HG03558 (cell line): Measurements from ENCODE around the gene BAZ2B.
"Not testable (repeated sequence)": the region's sequence is repeated elsewhere in the genome, so short reads cannot be mapped to it uniquely, and the experiment has no call there.

Experiments used
- ATAC-seq: cut with Tn5 transposase; IDR thresholded peaks from one replicate; pipeline ENCODE4 v1.9.1; 2021; ENCODE audit warnings: moderate number of reproducible peaks; ENCODE audit not compliant: unreplicated experiment; ENCODE audit errors: extremely low read depth

The BAZ2B gene, protein sequence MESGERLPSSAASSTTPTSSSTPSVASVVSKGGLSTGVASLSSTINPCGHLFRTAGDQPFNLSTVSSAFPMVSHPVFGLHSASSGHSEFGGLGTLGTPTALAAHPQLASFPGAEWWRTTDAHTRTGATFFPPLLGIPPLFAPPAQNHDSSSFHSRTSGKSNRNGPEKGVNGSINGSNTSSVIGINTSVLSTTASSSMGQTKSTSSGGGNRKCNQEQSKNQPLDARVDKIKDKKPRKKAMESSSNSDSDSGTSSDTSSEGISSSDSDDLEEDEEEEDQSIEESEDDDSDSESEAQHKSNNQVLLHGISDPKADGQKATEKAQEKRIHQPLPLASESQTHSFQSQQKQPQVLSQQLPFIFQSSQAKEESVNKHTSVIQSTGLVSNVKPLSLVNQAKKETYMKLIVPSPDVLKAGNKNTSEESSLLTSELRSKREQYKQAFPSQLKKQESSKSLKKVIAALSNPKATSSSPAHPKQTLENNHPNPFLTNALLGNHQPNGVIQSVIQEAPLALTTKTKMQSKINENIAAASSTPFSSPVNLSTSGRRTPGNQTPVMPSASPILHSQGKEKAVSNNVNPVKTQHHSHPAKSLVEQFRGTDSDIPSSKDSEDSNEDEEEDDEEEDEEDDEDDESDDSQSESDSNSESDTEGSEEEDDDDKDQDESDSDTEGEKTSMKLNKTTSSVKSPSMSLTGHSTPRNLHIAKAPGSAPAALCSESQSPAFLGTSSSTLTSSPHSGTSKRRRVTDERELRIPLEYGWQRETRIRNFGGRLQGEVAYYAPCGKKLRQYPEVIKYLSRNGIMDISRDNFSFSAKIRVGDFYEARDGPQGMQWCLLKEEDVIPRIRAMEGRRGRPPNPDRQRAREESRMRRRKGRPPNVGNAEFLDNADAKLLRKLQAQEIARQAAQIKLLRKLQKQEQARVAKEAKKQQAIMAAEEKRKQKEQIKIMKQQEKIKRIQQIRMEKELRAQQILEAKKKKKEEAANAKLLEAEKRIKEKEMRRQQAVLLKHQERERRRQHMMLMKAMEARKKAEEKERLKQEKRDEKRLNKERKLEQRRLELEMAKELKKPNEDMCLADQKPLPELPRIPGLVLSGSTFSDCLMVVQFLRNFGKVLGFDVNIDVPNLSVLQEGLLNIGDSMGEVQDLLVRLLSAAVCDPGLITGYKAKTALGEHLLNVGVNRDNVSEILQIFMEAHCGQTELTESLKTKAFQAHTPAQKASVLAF (N-terminal part only)

GRCh38 chr2:159616286-159616701 lies at the start of gene BAZ2B:
Gene BAZ2B, minus strand, starts transcription at chr2:159616548. Its CDS starts 137,829 bp downstream, at chr2:159478719.
- no peak for ATAC-seq

- no peak for ATAC-seq
These were observed 44.9 kb upstream of the BAZ2B start for GRCh38 chr2:159661286-159661685.

- ATAC-seq: no peak
These were observed 42.8 kb upstream of the BAZ2B start for GRCh38 chr2:159658881-159659873.

- no peak for ATAC-seq
These were observed 37.6 kb upstream of the BAZ2B start for GRCh38 chr2:159653962-159654361.

- ATAC-seq: no peak
These were observed 35.5 kb upstream of the BAZ2B start for GRCh38 chr2:159651884-159652283.

DNA sequence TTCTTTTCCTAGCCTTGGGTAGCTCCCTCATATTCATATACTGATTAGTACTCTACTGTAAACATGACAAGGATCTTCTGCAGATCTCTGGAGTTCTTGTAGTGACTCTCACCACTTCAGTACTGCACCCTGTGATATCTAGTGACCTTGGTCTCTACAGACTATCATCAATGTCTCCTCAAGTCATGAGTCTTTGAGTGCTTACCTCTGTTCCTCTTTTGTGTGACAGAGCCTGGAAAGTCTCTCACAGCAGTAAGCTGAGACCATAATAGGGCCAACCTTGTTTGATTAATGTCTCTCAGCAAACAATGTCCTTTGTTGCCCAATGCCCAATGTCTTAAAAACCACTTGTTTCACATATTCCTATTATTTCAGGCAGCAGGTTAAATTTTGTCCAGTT lies 34.2 kb upstream of the BAZ2B start:
- ATAC-seq: no peak

GRCh38 chr2:159648643-159649042 lies 32.3 kb upstream of the BAZ2B start:
- ATAC-seq: no peak

DNA sequence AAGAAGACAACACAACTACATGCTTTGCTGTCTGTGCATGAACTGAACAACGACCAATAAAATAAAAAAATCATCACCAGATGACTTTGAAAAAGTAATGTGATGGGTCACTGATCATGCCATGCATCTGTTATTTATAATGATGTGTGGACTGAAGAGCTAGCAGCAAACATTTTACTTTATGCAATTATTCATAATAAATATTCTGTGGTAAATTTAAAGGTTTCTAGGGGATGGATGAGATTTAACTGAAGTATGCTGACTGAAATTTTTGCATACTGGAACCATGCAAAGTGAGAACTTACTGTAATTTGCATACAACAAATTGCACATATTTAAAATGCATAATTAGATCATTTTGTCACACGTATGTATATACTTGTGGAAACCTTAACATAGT lies 31.3 kb upstream of the BAZ2B start:
- no peak for ATAC-seq

DNA sequence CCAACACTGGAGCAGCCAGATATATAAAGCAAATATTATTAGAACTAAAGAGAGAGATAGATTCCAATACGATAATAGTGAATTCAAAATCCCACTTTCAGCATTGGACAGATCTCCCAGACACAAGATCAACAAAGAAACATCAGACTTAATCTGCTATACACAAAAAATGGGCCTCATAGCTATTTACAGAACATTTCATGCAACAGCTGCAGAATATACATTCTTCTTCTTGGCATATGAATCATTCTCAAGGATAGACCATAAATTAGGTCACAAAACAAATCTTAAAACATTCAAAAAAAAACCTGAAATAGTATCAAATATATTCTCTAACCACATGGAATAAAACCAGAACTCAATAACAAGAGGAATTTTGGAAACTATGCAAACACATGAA lies 23.8 kb upstream of the BAZ2B start:
- no peak for ATAC-seq

DNA sequence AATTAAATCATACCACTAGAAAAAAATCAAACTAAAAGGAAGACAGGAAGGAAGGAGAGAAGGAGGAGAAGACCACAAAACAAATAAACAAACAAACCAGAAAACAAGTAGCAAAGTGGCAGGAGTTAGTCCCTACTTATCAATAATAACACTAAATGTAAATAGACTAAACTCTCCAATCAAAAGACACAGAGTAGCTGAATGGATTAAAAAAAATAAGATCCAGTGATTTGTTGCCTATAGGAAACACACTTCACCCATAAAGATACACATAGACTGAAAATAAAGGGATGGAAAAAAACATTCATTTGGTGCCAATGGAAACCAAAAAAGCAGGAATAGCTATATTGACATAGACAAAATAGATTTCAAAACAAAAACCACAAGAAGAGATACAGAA lies 23.4 kb upstream of the BAZ2B start:
- ATAC-seq: no peak

- ATAC-seq: no peak
These were observed 22.7 kb upstream of the BAZ2B start for GRCh38 chr2:159639071-159639470.

GRCh38 chr2:159637988-159638501 lies 21.7 kb upstream of the BAZ2B start:
- ATAC-seq: no peak

DNA sequence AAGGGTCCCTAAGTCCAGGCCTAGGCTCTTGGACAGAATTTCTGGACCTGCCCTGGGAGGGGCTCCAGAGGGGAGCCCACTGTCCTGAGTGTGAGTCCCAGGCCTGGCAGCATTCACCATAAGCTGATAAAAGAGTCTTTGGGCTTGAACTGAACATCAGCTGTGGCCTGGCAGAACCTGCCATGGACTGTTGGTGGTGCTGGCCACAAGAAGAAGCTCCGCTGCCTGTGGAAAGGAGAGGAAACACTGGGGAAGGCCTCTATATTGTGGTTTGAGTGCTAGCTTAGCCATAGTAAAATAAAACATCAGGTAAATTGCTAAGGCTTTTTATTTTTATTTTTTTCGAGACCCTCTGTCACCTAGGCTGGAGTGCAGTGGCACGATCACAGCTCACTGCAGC lies 20.9 kb upstream of the BAZ2B start:
- no peak for ATAC-seq

- ATAC-seq: no peak
These were observed 18.9 kb upstream of the BAZ2B start for GRCh38 chr2:159635006-159635789.

DNA sequence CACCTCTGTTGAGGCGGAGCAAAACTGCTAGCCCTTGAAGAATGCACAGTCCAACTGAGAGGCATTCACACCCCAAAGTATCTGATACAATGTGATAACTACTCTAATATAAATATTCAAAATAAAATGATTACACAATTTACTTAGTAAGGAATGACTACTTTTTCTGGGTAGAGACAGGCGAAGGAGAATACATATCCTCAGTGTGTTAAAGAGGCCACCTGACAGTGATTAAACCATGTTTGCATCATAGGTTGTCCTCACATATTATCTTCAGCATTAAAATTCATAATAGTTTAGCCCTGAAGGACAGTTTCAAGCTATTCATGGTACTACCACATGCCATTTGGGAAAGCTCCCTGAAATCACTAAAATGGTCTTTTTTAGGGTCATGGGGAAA lies 16.9 kb upstream of the BAZ2B start:
- ATAC-seq: no peak

- not testable (repeated sequence) for ATAC-seq
These were observed 9.3 kb upstream of the BAZ2B start for GRCh38 chr2:159625628-159626027.

DNA sequence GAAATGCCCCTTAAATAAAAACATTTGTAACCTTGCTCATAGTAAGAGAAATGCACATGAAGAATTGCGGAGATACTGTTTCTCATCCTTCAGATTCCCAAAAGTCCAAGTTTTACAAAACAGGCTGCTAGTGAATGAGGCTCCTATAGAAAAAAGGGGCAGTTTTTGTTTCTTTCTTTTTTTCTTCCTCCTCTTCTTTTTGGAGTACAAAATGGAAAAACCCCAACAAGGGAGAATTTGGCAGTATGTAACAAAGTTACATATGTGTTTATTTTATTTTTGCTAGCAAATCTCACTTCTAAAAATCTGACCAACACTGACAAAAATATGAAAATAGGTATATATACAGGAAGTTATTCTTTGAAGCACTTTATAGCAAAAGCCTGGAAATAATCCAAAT lies 7.1 kb upstream of the BAZ2B start:
- no peak for ATAC-seq

DNA sequence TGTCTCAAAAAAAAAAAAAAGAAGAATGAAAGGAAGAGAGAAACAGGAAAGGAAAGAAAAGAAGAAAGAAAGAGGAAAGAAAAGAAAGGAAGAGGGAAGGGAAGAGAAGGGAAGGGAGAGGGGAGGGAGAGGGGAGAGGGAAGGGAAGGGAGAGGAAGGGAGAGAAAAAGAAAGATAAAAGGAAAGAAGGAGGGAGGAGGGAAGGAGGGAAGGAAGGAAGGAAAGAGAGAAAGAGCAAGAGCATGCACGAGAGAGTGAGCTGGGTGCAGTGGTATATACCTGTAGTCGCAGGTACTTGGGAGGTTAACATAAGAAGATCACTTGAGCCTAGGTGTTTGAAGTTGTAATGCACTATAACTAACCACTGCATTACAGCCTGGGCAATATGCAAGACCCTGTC lies 6.6 kb upstream of the BAZ2B start:
- ATAC-seq: no peak

- ATAC-seq: no peak
These were observed 4.4 kb upstream of the BAZ2B start for GRCh38 chr2:159620796-159621195.
